Nephron (organoid): ENCODE data around the gene UXS1.

Experiments used
- H3K27ac Mint-ChIP-seq, 3 experiments: 2 replicates each; pipeline ENCODE4 v1.8.0; 2020; ENCODE audit warnings: mixed read lengths in 3 of 3, mild to moderate bottlenecking in 2 of 3, moderate library complexity in 1 of 3
- H3K27me3 Mint-ChIP-seq: 2 replicates; pipeline ENCODE4 v1.8.0; 2021; ENCODE audit warnings: low read depth, mild to moderate bottlenecking, moderate library complexity, mixed read lengths
- H3K36me3 Mint-ChIP-seq: 2 replicates; pipeline ENCODE4 v1.8.0; 2020; ENCODE audit warnings: low read depth, mixed read lengths
- H3K4me1 Mint-ChIP-seq: 2 replicates; pipeline ENCODE4 v1.8.0; 2020; ENCODE audit warnings: mixed read lengths
- H3K4me3 Mint-ChIP-seq, 3 experiments: 2 replicates each; pipeline ENCODE4 v1.8.0; 2020; ENCODE audit warnings: mild to moderate bottlenecking in 3 of 3, mixed read lengths in 3 of 3, moderate library complexity in 2 of 3
- H3K9me3 Mint-ChIP-seq: 2 replicates; pipeline ENCODE4 v1.8.0; 2020; ENCODE audit warnings: mixed read lengths
- TF ChIP-seq, protein P1 (sequence below), 3 experiments: fragments of 200-600 bp; sonication (generic); IDR thresholded peaks; one replicate each; pipeline ENCODE4 v1.5.0; 2021; ENCODE audit warnings: antibody characterized with exemption in 3 of 3; ENCODE audit not compliant: unreplicated experiment in 3 of 3

UXS1 gene

DNA sequence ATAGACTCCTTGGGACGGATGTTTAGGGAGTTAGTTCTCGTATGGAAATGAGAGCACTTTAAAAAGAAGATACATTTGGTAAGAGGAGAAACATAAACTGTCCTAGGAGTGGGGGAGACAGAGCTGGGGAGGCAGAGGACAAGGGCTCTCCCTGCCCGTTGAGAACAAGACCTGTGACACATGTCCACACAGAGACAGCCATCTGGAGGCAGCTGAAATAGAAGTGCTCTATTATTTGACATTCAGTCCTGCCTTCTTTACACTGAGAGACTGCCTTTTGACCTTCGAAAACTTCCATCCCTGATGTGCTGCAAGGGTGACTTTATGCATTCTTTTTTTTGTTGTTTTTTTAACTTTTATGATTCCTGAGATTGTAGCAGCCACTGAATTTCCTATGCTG, 150.1 kb downstream of the UXS1 start:
- H3K36me3 Mint-ChIP-seq: no peaks in the 10 kb centered on the region
- H3K9me3 Mint-ChIP-seq: no peaks in the 10 kb centered on the region
- no peak overlapping the region for H3K4me3 Mint-ChIP-seq
- no peak overlapping the region for H3K27ac Mint-ChIP-seq
- peaks cover 4% of the 10 kb centered on the region for H3K27me3 Mint-ChIP-seq
- TF ChIP-seq, protein P1, sequence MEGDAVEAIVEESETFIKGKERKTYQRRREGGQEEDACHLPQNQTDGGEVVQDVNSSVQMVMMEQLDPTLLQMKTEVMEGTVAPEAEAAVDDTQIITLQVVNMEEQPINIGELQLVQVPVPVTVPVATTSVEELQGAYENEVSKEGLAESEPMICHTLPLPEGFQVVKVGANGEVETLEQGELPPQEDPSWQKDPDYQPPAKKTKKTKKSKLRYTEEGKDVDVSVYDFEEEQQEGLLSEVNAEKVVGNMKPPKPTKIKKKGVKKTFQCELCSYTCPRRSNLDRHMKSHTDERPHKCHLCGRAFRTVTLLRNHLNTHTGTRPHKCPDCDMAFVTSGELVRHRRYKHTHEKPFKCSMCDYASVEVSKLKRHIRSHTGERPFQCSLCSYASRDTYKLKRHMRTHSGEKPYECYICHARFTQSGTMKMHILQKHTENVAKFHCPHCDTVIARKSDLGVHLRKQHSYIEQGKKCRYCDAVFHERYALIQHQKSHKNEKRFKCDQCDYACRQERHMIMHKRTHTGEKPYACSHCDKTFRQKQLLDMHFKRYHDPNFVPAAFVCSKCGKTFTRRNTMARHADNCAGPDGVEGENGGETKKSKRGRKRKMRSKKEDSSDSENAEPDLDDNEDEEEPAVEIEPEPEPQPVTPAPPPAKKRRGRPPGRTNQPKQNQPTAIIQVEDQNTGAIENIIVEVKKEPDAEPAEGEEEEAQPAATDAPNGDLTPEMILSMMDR (IDR thresholded peaks at IDR 0.05; ENCODE audit: unreplicated experiment in 3 of 3): no peak
- peaks cover 10% of the 10 kb centered on the region for H3K4me1 Mint-ChIP-seq
